ENCODE data around the gene PCK1.

GRCh38 chr20:57561356-57562279 is 708 bp downstream of the PCK1 start:
- TF ChIP-seq POLR2A (IDR thresholded peaks at IDR 0.05): no peak
- TF ChIP-seq CTCF (IDR thresholded peaks at IDR 0.05): no peak
